Measurements from ENCODE around the gene MAN1B1. TPM values are rescaled to one million over a fixed set of nuclear protein-coding genes. Genes with fewer than 3 reads are reported as not detected.

MAN1B1 gene
- total and polyA plus RNA-seq, 2 of the 8 experiments (the other 6 are each of a cell fraction or from before 2014, with no cell fraction given): 33.7 to 36.3 TPM

- no peak overlapping the region for H2BK5ac ChIP-seq (ENCODE audit: low read depth, low read length)
- H3K79me1 ChIP-seq (ENCODE audit: low read depth, low read length): no peaks in the 10 kb centered on the region
- H3K27me3 ChIP-seq (replicated peaks in 1 of 4; ENCODE audit: control insufficient read depth in 3 of 4, extremely low read depth in 1 of 4, insufficient read depth in 3 of 4, low read length in 3 of 4): peaks cover 22 to 81% (median 60%) of the 10 kb centered on the region in 4 experiments
- 93% methylated on average over 14 of the region's 17 CpGs; no CpG with 5 or more reads in 1 of the 2 experiments for WGBS, 2 experiments (ENCODE audit: extremely low coverage in 1 of 2, insufficient coverage in 1 of 2, insufficient read length in 1 of 2, insufficient replicate concordance in 2 of 2, low coverage in 1 of 2, low lambda C conversion rate in 2 of 2, missing lambda C conversion rate in 1 of 2)
- H3K9me3 ChIP-seq (ENCODE audit: insufficient read depth in 2 of 2, low read depth in 1 of 2, low read length in 1 of 2): no peaks in the 10 kb centered on the region
- no peak overlapping the region for H4K5ac ChIP-seq (ENCODE audit: insufficient read length, low read depth, low read length)
- H3K4me3 ChIP-seq (ENCODE audit: extremely low read depth in 1 of 4, insufficient read depth in 2 of 4, low read depth in 3 of 4, low read length in 4 of 4): no peak overlapping the region
- FAIRE-seq (no peak), DNase-seq (ENCODE audit: low read depth in 1 of 2, low spot score in 2 of 2) (no peak)
- H4K20me1 ChIP-seq (replicated peaks in 1 of 2; ENCODE audit: control insufficient read depth in 1 of 2, insufficient read depth in 2 of 2, low read length in 2 of 2): peaks cover 1 to 17% of the 10 kb centered on the region in 2 experiments
- no peak overlapping the region for H4K91ac ChIP-seq (replicated peaks; ENCODE audit: insufficient read length, low read length)
- no peak overlapping the region for H2BK20ac ChIP-seq (ENCODE audit: low read length)
- H2BK15ac ChIP-seq (ENCODE audit: low read length): no peak overlapping the region
- CTCF ChIA-PET (ENCODE audit: partially characterized antibody): interaction anchor here (0.8 to 7.6 kb wide), 4 partner anchors 15 to 65 kb away, joined by 3 to 291 read pairs (median 15); partner anchors contain the start of genes SAPCD2 and UAP1L1
- no peak overlapping the region for H2AFZ ChIP-seq (ENCODE audit: low read length)
- no peak overlapping the region for H2BK12ac ChIP-seq (ENCODE audit: low read depth, low read length)
- POLR2A ChIA-PET (ENCODE audit: partially characterized antibody): no interaction called here
- H3K23ac ChIP-seq (ENCODE audit: insufficient read length): no peak overlapping the region
- H2BK120ac ChIP-seq (replicated peaks; ENCODE audit: low read depth, low read length): no peak overlapping the region
- peaks cover 0 to 25% (median 14%) of the 10 kb centered on the region in 4 experiments; a peak in 5 of 7 replicates for H3K4me1 ChIP-seq (replicated peaks in 1 of 4; ENCODE audit: control insufficient read depth in 3 of 4, insufficient read depth in 4 of 4, low read length in 3 of 4)
- H3K79me2 ChIP-seq (ENCODE audit: control insufficient read depth in 1 of 2, insufficient read depth in 2 of 2, low read length in 2 of 2): no peaks in the 10 kb centered on the region
- no peak overlapping the region for H3K14ac ChIP-seq (ENCODE audit: insufficient read length)
- H3K56ac ChIP-seq (replicated peaks; ENCODE audit: insufficient read length, low read depth, low read length): no peak overlapping the region
- H2AK5ac ChIP-seq (ENCODE audit: low read depth, low read length): no peak overlapping the region
- H3K18ac ChIP-seq (ENCODE audit: extremely low read depth, low read length): no peak overlapping the region
- H3K27ac ChIP-seq (ENCODE audit: low read depth, low read length): no peak overlapping the region
- H3K23me2 ChIP-seq (ENCODE audit: low read depth, low read length): peaks cover 12% of the 10 kb centered on the region; the same call in 1 of the 2 replicates
- H3K4ac ChIP-seq (replicated peaks; ENCODE audit: insufficient read length, low read depth, low read length): no peak overlapping the region
- no peak overlapping the region for H4K8ac ChIP-seq (ENCODE audit: extremely low read depth, insufficient read depth, low read length)
- no peak overlapping the region for H3K9ac ChIP-seq (replicated peaks in 1 of 4; ENCODE audit: extremely low read depth in 1 of 4, low read depth in 3 of 4, low read length in 3 of 4)
- no peaks in the 10 kb centered on the region for H3K36me3 ChIP-seq (ENCODE audit: control insufficient read depth in 2 of 4, insufficient read depth in 4 of 4, low read length in 3 of 4)
- no peak overlapping the region for H3K4me2 ChIP-seq (ENCODE audit: insufficient read depth in 1 of 2, low read depth in 2 of 2, low read length in 2 of 2)
- TF ChIP-seq HDAC2 (IDR thresholded peaks at IDR 0.05; ENCODE audit: borderline replicate concordance in 1 of 2, low read depth in 2 of 2, low read length in 2 of 2) (no peak), SP1 (IDR thresholded peaks at IDR 0.05; ENCODE audit: low read depth, low read length) (no peak), POLR2A (IDR thresholded peaks at IDR 0.05; ENCODE audit: control extremely low read depth in 1 of 2, low read depth in 2 of 2, low read length in 2 of 2) (no peak), KDM4A (IDR thresholded peaks at IDR 0.05; ENCODE audit: low read depth, low read length, severe bottlenecking) (no peak)
Measured at GRCh38 chr9:137051145-137051724, 35.5 kb upstream of the MAN1B1 start.
